MM.1S (cell line): ENCODE measurements around the gene OR13J1.

Experiments
- DNase-seq: peaks from one replicate; pipeline ENCODE4 v3.0.0-alpha.2; 2015
- H2AFZ ChIP-seq: fragments of 300-600 bp; sonication (generic); 2 replicates; pipeline ENCODE4 v1.6.0; 2016; ENCODE audit warnings: antibody characterized with exemption, low read length
- H3F3A ChIP-seq: fragments of 300-600 bp; sonication (generic); 2 replicates; pipeline ENCODE4 v1.6.1; 2016; ENCODE audit warnings: mild to moderate bottlenecking, antibody characterized with exemption, low read length, moderate library complexity, mixed read lengths; ENCODE audit not compliant: insufficient read depth
- H3K27ac ChIP-seq: fragments of 300-600 bp; sonication (generic); 2 replicates; pipeline ENCODE4 v1.5.1; 2016; ENCODE audit warnings: mild to moderate bottlenecking, low read length
- H3K27me3 ChIP-seq: fragments of 300-600 bp; sonication (generic); replicated peaks from 2 replicates; pipeline ENCODE4 v1.6.0; 2016; ENCODE audit warnings: low read length; ENCODE audit not compliant: insufficient read depth
- H3K36me3 ChIP-seq: fragments of 300-600 bp; sonication (generic); replicated peaks from 2 replicates; pipeline ENCODE4 v1.6.1; 2016; ENCODE audit warnings: mild to moderate bottlenecking, low read length, mixed read lengths; ENCODE audit not compliant: insufficient read depth
- H3K4me1 ChIP-seq: fragments of 300-600 bp; sonication (generic); 2 replicates; pipeline ENCODE4 v1.6.1; 2016; ENCODE audit warnings: low read length, mixed read lengths
- H3K4me2 ChIP-seq: fragments of 300-600 bp; sonication (generic); 2 replicates; pipeline ENCODE4 v1.6.0; 2016; ENCODE audit warnings: low read depth, low read length
- H3K4me3 ChIP-seq: fragments of 300-600 bp; sonication (generic); 2 replicates; pipeline ENCODE4 v1.5.1; 2016; ENCODE audit warnings: low read length, mixed read lengths
- H3K79me2 ChIP-seq: fragments of 300-600 bp; sonication (generic); 2 replicates; pipeline ENCODE4 v1.6.1; 2016; ENCODE audit warnings: mixed run types, low read length, mixed read lengths
- H3K9ac ChIP-seq: fragments of 300-600 bp; sonication (generic); 2 replicates; pipeline ENCODE4 v1.6.1; 2016; ENCODE audit warnings: low read length, mixed read lengths
- H3K9me2 ChIP-seq: fragments of 300-600 bp; sonication (generic); replicated peaks from 2 replicates; pipeline ENCODE4 v1.6.1; 2016; ENCODE audit warnings: mild to moderate bottlenecking, low read length, mixed read lengths; ENCODE audit not compliant: insufficient read depth
- H3K9me3 ChIP-seq: fragments of 300-600 bp; sonication (generic); replicated peaks from 2 replicates; pipeline ENCODE4 v1.6.1; 2016; ENCODE audit warnings: mild to moderate bottlenecking, low read length, mixed read lengths; ENCODE audit not compliant: insufficient read depth
- H4K20me1 ChIP-seq: fragments of 300-600 bp; sonication (generic); 2 replicates; pipeline ENCODE4 v1.6.1; 2016; ENCODE audit warnings: mild to moderate bottlenecking, low read length, moderate library complexity, mixed read lengths; ENCODE audit not compliant: insufficient read depth
- EZH2 ChIP-seq: fragments of 300-600 bp; sonication (generic); optimal IDR thresholded peaks from 2 replicates; pipeline ENCODE3; 2017; ENCODE audit warnings: low read depth, mild to moderate bottlenecking, antibody characterized with exemption, low read length, mixed read lengths
- EZH2phosphoT487 ChIP-seq: fragments of 300-600 bp; sonication (generic); IDR thresholded peaks from 2 replicates; pipeline ENCODE4 v1.6.1; 2018; ENCODE audit warnings: antibody characterized with exemption, low read length
- TF ChIP-seq, protein P1 (sequence below): fragments of 300-600 bp; sonication (generic); IDR thresholded peaks from 2 replicates; pipeline ENCODE4 v1.5.1; 2016; ENCODE audit warnings: antibody characterized with exemption, low read length, mixed read lengths

Gene OR13J1

DNA sequence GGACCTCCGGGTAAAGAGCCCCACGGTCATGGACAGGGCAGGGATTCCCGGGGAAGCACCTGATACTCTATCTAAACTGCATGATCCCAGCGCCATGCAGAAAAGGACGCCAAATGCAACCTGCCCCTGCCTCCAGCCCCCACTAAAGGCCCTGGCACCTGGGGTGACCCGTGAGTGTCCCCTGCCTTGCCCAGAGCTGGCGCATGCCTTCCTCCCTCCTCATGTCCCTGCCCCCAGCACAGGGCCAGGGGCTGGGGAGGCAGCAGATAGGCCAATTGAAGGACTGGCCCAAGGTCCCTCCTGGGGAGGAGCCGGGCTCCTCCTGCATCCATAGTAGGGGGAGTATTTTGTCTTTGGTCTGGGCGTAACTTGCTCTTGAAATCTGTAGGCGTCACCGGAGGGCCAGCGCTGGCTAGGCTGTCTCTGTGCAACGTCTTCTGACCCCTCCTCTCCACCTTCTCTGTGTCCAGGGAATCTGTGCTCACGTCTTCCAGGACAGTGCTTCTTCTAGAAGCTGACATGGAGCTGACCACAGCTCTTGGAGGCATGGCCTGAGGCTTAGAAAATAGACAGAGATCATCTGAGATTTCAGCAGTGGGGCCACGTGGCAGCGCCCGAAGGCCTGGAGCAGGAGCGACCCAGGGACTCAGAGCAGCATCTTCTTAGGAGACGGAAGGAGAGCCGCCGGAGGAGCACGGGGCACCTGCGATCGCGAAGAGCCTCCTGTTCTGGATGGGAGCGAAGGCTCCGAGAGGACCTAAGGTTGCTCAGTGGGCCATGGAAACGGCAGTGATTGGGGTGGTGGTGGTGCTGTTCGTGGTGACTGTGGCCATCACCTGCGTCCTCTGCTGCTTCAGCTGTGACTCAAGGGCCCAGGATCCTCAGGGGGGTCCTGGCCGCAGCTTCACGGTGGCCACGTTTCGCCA is 39.7 kb upstream of the OR13J1 start:
- Histone ChIP-seq H3K9ac (peak overlapping the region; percentile 36; the same call in 1 of the 2 replicates), H2AFZ (peak overlapping the region; percentile 95), H3K27ac (peak overlapping the region; percentile 64; the same call in 1 of the 2 replicates), H3K36me3 (no peaks in the 10 kb centered on the region), H3K79me2 (no peaks in the 10 kb centered on the region), H3K4me2 (peak overlapping the region; percentile 75), H3F3A (peaks cover 15% of the 10 kb centered on the region), H4K20me1 (no peaks in the 10 kb centered on the region), H3K4me1 (peaks cover 19% of the 10 kb centered on the region), H3K27me3 (no peaks in the 10 kb centered on the region), H3K4me3 (no peak overlapping the region), H3K9me2 (no peaks in the 10 kb centered on the region), H3K9me3 (no peaks in the 10 kb centered on the region)
- no peak for TF ChIP-seq EZH2
- TF ChIP-seq, protein P1, sequence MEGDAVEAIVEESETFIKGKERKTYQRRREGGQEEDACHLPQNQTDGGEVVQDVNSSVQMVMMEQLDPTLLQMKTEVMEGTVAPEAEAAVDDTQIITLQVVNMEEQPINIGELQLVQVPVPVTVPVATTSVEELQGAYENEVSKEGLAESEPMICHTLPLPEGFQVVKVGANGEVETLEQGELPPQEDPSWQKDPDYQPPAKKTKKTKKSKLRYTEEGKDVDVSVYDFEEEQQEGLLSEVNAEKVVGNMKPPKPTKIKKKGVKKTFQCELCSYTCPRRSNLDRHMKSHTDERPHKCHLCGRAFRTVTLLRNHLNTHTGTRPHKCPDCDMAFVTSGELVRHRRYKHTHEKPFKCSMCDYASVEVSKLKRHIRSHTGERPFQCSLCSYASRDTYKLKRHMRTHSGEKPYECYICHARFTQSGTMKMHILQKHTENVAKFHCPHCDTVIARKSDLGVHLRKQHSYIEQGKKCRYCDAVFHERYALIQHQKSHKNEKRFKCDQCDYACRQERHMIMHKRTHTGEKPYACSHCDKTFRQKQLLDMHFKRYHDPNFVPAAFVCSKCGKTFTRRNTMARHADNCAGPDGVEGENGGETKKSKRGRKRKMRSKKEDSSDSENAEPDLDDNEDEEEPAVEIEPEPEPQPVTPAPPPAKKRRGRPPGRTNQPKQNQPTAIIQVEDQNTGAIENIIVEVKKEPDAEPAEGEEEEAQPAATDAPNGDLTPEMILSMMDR = no peak
- no peak for TF ChIP-seq EZH2phosphoT487
- no peak for DNase-seq

DNA sequence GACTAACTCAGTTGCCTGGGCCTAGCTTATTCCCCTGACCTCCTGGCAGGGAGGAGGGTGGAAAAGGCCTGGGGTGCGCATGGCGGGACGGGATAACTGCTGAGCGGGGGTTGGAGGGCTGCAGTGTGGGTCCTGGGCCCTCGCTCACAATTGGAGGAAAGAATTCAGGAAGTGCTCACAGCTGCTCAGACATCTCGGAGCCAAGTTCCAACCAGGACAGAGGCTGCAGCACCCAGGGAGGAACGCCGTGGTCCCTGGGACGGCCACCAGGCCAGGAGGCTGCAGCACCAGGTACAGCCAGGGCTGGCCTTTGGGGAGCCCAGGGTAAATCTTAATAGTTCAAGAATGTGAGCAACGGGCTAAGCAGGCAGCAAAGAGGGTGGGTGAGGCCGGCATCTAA is 39.1 kb upstream of the OR13J1 start, which contains the start of gene SPAAR:
TSS of gene SPAAR (plus strand) at position 217 of the 400 bp plus-strand sequence. CDS start 974 bp downstream, outside the sequence.
- H3K27ac ChIP-seq = no peak within 1 kb of the TSS
- H3K9me2 ChIP-seq = no peaks in the 10 kb centered on the region
- peak within 1 kb of the TSS; percentile 75 for H3K4me2 ChIP-seq
- peaks cover 15% of the 10 kb centered on the region for H3F3A ChIP-seq
- no peak within 1 kb of the TSS for H3K4me3 ChIP-seq
- H3K9ac ChIP-seq = no peak within 1 kb of the TSS
- no peaks in the 10 kb centered on the region for H3K9me3 ChIP-seq
- H3K79me2 ChIP-seq = no peaks in the 10 kb centered on the region
- no peak for DNase-seq
- no peaks in the 10 kb centered on the region for H4K20me1 ChIP-seq
- no peak for TF ChIP-seq EZH2phosphoT487
- no peak for TF ChIP-seq EZH2
- TF ChIP-seq, protein P1 = no peak
- no peaks in the 10 kb centered on the region for H3K36me3 ChIP-seq
- no peaks in the 10 kb centered on the region for H3K27me3 ChIP-seq
- H2AFZ ChIP-seq = peak within 1 kb of the TSS; percentile 95
- peaks cover 19% of the 10 kb centered on the region for H3K4me1 ChIP-seq

DNA sequence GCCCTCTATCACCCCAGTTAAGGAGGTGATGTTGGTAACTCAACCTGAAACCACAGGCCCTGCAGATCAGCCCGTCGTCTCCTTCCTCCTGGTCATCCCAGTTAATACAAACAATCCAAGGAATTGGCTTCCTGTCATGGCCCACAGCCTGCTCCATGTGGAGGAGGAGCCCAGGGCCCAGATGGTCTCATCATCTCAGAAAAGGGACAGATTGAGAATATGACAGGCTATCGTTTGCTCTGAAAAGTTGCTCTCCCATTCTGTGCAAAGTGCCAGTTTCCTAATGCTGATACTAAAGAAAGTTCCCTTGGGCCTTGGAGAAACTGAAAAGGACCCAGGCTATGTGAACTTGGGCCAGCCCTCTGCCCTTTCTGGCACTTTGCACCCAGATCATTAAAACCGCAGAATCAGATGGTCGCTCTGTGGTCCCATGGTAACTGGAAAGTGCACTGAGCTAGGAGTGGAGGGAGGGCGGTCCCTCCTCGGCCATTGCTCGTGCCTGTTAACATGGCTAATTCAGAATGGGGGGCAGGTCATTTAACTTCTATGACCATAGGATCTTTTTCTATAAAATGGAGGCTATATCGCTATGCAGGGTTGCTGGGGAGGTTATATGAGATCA is 38.4 kb upstream of the OR13J1 start:
- TF ChIP-seq EZH2phosphoT487 (no peak), EZH2 (no peak)
- TF ChIP-seq, protein P1 = no peak
- no peak overlapping the region for H3K27ac ChIP-seq
- DNase-seq = no peak

More for the DNA sequence above, 38.4 kb upstream of the OR13J1 start:
- H3K79me2 ChIP-seq = no peaks in the 10 kb centered on the region
- peaks cover 19% of the 10 kb centered on the region for H3K4me1 ChIP-seq
- no peak overlapping the region for H2AFZ ChIP-seq
- H3K9me2 ChIP-seq = no peaks in the 10 kb centered on the region
- no peak overlapping the region for H3K9ac ChIP-seq
- H3F3A ChIP-seq = peaks cover 15% of the 10 kb centered on the region
- no peak overlapping the region for H3K4me2 ChIP-seq
- H3K27me3 ChIP-seq = no peaks in the 10 kb centered on the region
- H4K20me1 ChIP-seq = no peaks in the 10 kb centered on the region
- no peaks in the 10 kb centered on the region for H3K36me3 ChIP-seq
- H3K9me3 ChIP-seq = no peaks in the 10 kb centered on the region
- H3K4me3 ChIP-seq = no peak overlapping the region
